ENCODE measurements around the gene SAFB2.

SAFB2 gene

DNA sequence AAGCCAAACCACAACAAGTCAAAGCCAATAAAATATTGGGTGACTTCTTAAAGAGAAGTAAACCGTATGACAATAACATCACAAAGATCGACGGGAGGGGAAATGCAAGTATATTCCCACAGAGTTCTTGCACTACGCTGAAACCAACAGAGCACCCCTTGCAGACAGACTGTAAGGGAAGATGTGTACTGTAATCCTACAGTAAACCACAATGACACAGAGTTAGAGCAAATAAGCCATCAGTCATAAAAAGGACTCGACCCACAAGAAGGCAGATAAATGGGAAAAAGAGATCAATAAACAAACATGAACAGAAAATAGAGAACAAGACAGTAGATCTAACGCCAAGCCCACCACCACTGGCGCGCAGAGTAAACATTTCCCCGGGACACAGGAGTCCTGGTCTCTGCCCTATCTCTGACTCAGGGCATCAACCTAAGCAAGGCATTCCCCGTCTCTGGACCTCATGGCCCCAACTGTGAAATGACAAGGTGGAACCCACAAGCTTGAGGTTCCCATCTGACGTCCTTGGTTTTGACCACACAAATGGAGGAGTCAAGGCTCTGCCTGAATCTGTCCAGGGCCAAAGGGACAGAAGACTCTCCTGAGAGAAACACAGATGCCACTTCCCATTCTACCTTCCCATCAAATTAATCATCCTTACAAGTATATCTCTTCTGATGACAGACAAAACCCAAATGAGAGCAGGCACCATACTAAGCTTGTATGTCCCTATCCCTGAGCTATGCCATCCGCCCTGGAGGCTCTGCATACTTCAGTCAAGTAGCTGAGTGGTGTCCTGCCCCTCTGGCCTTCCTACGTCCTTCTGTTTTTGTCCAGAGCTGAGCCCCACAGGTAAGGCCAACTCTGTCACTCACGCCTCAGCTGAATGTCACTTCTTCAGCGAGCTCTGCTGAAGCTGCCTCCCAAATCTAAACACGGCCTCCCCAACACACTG lies 15.0 kb downstream of the SAFB2 start:
- DNase-seq (ENCODE audit: low read depth): no peak

DNA sequence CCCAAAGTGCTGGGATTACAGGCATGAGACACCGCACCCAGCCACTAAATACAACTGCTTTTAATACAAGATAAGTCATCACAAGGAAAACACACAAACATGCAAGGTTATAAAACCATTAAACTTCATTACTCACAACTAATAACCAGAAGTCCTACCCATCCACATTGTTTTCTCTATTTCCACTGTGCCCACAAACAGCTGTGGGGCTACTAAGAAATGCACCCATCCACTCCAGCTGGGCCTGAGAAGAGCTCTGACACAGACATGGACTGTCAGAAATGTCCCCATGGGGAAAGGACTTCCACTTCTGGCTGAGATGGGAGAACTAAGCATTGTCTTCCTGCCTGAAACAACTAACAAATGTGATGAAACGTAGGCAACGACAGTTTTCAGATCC lies 17.2 kb downstream of the SAFB2 start:
- DNase-seq (ENCODE audit: low read depth): no peak

DNA sequence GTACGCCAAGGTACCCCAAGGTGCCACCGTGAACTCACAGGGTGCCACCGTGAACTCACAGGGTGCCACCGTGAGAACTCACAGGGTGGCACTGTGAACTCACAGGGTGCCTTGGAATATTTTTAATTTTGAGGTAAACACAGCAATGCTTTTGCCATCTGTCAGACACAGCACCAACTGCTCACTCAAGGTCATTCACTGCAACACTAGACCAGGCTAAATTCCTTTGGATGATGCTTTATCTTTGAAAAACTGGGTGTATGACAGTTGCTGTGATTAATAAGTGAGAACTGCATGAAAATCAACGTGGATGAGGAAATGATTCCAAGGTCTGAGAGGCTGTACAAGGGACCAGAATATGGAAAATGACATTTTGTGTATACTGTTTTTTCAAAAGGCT lies 18.9 kb downstream of the SAFB2 start:
- no peak for DNase-seq (ENCODE audit: low read depth)

DNA sequence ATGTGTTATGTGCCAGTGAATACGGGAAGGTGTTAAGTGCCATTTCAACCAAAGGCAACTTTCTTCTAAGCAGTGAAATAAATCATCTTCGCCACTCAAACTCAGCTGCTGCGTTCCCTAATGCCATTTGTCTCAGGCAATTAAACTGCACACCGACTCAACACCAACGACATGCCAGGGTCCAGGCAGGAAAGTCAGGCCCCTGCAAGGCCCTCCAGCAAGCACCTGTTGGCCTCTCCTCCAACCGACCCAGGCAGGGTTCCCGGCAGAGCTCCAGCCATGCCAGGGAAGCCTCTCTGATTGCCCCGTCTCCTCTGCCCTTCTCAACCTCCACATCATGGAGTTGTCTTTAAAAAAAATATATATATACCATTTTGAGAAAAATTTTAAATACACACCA lies 21.8 kb downstream of the SAFB2 start:
- DNase-seq (ENCODE audit: low read depth): no peak

DNA sequence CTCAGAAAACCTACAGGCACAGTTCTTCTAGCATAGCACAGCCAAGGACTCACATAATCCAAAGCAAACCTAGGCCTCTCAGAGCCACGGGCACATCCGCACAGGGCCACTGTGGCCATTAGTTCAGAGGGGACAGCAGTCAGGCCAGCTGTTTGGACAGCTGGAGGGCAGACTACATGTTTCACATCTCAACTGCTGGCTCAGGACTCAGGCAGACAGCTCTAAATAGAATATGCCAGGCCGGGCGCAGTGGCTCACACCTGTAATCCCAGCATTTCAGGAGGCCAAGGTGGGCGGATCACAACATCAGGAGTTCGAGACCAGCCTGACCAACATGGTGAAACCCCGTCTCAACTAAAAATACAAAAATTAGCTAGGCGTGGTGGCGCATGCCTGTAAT lies 26.8 kb downstream of the SAFB2 start:
- no peak for DNase-seq (ENCODE audit: low read depth)

DNA sequence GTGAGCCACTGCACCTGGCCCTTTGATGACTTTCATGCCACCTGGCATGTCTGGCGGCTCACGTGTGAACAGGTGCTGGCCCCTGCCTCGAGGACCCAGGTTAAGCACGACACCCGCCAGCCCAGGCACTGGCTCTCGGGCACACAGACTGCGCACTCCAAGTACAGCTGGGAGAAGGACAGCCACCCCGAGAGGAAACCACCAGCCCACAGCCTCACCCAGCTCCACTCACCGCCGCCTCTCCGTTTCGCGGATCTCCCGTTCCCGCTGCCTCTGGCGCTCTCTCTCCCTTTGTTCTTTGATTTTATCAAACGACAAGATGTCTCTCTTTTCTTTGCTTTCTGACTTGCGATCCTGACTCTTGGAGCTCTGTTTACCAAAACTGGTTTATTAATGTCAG lies 27.4 kb downstream of the SAFB2 start:
- no peak for DNase-seq (ENCODE audit: low read depth)

DNA sequence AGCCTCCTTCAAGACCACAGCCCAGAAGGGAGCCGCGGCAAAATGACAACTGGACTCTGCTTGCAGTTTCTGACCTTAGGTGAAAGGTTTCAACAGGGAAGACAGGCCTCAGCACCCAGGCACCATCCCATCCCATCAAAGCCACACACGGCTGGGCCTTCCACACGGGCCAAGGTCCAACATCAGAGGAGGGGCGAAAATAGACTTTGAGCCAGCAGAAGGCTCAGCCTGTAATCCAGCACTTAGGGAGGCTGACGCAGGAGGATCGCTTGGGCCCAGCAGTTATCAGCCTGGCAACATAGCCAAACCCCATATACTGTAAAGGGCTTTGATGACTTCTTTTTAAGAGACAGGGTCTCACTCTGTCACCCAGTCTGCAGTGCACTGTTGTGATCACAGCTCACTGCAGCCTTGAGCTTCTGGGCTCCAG lies 28.0 kb downstream of the SAFB2 start:
- no peak for DNase-seq (ENCODE audit: low read depth)

DNA sequence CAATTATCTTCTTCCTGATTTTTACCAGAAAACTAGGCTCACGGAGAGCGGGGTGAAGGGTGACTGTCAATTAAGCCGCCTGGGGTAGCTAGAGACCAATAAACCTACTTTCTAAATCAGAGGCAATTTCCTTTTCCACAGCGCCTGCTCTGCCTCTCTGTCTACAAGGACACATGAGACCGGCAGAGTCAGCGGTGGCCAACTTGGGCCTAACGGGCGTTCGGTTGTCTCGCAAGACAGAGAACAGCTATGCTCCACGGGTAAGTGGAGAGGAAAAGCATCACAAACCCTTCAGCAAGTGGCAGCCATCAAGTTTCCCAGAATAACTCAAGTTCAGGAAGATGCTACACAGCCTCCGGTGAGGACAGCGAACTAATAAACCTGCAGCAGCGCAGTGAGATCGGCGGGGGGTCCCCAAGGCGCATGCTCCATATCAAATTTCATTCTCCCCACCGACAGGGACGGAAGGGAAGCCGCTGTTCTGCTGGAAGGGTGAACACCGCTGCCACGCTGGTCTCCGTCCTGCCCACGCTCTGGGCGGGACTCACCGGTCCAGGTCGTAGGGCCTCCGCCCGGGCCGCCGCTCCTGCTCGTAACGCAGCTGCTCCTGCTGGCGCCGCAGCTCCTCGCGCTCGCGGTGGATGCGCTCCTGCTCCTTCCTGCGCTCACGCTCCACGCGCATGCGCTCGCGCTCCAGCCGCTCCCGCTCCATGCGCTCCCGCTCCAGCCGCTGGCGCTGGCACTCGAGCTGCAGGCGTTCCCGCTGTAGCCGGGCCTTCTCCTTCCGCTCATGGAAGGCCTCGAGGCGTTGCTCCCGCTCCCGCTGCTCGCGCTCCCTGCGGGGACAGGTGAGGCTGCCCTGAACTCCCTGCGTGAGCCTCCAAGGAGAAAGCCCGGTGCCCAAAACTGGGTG lies 29.0 kb downstream of the SAFB2 start:
- no peak for DNase-seq (ENCODE audit: low read depth)

DNA sequence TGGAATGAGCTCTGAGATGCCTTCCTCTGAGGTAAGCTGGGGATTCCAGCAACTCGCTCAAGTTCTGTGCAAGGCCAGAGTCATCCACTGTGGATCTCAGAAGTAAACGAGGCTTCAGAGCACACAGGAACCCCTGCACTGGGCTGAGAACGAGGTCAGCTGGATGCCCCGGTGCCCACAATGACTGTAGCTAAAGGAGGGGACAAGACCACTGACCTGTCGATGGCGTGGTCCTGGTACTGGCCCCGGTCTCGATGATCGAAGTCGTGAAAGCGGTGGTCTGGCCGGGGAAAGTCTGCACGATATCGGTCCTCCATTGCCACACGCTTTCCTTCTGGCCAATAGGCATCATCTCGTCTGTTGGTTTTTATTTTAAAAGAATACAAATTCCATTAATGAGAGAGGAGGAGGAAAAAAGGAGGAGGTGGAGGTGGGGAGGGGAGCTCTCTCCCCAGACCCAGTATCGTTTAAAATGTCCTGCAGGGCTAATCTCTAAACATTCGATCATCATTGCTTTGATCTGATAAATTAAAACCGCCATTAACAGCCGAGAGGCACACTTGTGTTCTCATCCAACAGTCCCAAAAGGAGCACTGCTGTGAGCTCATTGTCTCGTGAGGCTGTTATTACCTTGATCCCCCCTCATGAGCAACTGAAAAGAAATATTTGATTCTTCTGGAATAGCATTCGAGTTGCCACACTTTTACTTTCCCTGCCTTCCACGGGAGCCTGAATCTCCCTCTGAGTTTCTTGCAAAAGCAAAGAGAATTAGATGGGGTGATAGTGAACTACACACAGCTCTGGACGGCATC lies 29.8 kb downstream of the SAFB2 start:
- no peak for DNase-seq (ENCODE audit: low read depth)

DNA sequence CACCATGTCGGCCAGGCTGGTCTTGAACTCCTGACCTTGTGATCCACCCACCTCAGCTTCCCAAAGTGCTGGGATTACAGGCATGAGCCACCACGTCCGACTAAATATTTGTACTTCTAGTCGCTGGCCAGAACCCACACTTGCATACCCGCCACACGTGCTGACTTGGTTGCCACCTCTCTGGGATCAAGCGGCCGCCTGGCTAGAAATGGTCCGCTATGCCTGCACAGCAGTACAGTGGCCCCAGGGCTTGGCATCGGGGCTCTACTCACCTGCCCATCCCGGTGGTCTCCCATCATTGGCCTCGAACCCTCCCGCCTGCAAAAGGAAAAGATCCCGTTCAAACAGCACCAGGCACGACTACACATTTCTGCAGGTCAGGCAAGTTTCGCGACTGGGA lies 31.1 kb downstream of the SAFB2 start:
- DNase-seq (ENCODE audit: low read depth): no peak

DNA sequence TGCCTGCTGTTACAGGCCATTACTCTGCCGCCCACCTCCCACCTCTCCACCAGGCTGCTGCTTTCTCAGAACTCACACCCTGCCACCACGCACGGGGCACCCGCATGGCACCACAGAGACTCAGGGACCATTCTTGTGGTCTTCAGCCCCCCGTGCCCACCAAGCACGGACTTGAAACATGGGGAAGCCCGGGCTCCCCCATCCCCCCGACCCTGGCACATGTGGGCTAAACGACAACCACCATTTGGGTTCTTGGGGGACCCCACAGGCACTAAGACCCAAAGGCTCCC lies 31.8 kb downstream of the SAFB2 start:
- DNase-seq (ENCODE audit: low read depth): no peak

DNA sequence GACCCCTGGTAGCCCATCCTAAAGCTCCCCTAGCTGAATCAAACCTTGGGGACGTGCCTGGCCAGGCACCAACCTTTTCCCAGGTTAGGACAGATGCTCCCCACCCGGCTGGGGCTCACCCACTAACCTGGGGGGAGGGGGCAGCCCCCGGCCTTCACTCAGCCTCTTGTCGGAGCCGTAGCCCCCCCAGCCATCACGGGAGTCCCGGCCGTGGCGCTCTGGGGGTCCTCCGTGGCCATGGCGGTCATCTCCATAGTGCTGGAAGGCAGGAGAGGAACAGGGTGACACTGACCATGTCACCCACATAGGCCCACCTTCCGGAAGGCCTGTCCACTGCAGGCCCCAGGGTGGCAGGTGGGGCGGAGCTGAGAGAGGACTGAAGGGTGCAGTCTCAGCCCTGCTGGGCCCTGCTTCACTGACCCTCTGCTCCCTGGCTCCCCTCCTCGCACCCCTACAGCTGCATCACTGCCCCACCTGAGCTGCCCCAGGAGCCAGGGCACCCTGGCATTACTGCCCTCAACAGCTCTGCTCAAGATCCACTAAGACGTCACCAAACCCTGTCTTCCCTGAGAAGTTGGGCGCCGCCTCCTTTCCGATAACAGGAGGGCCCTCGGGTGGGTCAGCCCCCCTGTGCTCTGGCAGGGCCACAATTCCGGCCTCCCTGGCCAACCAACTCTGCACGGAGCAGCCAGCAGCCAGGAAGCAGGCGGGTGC lies 32.3 kb downstream of the SAFB2 start:
- DNase-seq (ENCODE audit: low read depth): no peak

DNA sequence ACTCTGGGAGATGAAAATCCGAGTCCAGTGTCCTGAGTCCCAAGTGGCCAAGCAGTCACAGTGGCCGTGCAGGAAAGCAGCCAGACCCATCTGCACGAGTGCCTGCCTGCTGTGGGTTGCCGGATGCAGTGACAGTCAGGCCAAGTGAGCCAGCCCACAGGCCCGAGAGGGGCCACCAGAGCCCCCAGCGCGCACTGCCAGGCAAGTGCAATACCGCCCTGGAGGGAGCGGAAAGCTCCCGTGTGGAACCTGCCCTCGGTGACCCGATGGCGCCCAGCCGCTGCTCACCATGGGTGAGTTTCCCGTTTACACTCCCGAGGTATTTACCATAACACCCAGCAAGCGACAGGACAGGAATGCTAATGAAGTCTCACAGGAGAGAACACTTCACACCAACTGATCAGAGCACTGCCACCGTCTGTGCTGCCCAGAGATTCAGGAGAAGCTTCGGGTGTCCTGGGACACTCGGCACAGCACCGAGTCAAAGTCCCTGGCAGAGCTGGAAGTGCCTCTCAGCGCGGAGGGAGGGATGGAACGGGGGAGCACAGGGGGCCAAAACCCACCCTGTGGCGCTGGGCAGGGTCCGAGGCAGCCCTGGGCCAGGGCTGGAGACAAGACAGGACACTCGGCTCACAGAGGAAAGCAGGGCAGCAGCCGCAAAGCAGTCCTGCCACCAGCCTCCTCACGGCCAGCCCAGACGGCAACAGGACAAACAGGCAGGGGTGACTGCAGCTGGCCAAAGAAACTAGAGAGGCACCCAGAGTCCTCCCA lies 33.5 kb downstream of the SAFB2 start:
- DNase-seq (ENCODE audit: low read depth): no peak

DNA sequence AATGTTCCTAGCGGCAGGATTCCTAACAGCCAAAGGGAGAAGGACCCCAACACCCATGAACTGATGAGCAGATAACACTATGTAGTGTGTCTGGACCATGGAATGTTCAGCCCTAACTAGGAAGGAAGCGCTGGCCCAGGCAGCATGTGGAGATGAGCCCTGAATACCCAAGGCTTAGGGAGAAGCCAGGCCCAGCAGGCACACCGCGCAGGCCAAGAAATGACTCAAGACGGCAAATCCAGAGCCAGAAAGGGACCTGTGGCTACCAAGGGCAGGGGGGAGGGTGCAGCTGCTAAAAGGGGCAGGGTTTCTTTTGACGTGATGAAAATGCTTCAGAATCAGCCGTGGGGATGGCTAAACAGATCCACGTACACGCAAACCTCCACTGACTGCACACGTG lies 34.1 kb downstream of the SAFB2 start:
- no peak for DNase-seq (ENCODE audit: low read depth)

DNA sequence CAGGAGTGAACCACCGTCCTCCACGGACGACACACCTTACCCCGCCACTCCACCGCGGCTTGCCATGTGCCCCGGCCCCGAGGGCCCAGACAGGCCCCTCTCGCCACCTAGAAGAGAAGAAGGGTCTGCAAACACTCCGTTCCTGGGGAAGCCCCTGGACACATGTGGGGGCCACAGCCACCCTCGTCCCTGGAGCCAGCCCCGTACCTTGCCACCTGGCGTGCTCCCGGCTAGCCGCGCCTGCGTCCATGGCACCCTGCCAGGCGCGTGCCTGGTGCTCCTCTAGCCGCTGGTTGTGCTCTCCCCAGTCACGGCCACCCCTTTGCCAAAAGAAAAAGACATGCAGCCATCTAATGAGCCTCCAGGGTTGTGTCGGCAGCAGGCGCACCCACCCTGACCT lies 34.9 kb downstream of the SAFB2 start:
- no peak for DNase-seq (ENCODE audit: low read depth)

DNA sequence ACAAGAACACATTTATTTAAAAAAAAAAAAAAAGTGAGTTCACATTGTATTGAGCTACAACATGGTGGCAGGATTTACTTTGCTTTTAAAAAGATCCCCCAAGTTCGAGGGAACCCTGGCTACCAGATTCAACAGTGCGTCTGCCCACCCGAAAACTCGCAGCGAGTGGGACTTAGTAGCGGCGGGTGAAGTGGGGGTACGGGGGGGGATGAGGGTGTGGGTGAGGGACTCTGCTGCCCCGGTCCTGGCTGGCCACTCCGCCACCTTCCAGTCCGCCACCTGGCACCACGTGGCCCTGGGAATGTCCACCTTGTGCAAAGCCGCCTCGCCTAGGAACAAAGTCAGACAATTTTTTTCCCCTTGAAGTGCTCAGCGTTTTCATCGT lies 35.5 kb downstream of the SAFB2 start:
- DNase-seq (ENCODE audit: low read depth): no peak

DNA sequence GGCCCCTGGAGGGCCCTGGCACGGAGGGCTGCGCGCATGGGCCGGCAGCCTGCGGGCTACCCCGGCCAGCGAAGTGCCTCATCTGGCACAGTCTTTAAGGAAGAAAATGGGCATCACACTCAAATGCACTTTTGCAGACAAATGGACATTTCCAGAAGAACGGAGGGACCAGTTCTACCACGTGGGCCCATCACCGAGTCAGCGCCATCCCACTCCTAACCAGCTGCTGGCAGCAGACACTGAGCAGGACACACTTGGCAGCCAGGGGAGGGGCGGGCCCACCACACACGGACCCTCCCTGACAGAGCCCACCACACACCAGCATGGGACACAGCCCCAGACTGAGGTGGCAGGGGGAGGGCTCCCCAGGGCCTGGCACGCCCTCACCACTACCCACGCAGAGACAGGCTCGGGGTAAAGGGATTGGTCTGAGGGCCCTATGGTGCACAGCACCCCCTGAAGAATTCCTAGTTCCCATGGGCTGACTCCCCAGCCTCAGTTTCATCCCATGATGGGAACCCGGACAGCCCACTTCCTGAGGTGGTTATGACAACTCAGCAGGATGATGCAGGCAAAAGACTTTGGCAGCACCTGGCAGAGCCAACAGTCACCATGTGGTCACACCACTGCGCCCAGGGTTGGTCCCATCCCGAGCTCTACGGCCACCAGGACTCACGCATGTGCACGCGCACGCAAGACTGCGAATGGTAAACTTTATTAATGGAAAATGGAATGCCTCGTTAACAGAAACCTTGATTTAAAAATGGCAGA lies 36.1 kb downstream of the SAFB2 start:
- no peak for DNase-seq (ENCODE audit: low read depth)

DNA sequence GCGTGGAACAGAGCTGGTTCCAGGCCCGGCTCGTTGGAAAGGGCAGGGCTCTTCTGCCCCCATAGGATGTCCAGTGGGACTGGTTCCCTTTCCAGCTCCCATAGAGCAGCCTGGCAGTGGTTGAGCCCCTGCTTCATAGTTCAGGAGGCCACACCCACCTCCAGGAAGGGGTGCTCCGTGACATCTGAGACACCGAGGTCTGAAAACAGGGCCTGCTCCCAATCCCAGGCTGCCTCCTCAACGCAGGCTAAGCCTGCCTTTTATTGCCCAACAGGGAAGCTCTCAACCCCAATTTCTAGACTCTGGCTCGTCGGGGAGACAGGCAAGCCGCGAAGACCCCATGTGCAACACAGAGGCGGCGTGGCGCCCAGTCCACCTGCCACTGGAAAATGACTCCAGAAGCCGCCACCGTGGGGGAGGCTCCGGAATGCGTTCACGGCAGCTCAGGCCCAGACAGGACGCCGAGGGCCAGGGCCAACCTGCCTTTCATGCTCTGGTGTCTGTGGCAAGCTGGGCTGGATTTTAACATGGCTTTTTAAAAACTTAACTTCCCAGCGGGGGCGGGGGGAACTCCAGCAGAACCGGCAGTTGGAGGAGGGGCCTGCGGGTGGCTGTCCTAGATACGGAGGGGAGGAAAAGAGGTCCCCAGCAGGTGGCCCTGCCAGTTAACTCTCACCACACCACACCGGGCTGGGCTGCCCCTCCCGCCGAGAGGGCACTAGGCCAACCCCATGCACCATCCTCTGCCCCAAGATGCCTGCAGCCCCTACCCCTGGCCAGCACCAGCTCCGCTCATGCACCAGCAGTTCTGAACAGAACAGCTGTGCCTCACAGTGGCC lies 36.9 kb downstream of the SAFB2 start:
- no peak for DNase-seq (ENCODE audit: low read depth)

DNA sequence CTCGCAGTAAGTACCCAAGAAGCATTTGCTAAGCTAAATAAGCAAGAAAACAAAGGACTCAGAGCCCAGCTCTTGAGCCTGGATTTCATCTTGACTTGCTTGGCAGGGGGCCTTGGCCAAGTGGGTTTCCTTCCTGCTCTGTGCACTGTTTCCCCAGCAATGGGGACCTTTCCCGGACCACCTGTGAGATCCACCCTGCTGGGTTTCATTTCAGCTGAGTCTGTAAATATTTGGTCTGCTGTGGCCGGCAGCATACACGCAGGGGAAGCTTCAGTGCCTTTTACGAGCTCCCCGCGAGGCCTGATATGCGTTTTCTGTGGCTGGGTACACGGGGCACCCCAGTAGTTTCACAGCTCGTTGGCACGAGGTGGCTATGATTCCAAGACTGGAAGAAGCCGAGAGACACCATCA lies 42.4 kb downstream of the SAFB2 start:
- no peak for DNase-seq (ENCODE audit: low read depth)

Data from non-pigmented ciliary epithelial cell (primary cell).